ENCODE measurements around the gene BCHE.

BCHE gene

DNA sequence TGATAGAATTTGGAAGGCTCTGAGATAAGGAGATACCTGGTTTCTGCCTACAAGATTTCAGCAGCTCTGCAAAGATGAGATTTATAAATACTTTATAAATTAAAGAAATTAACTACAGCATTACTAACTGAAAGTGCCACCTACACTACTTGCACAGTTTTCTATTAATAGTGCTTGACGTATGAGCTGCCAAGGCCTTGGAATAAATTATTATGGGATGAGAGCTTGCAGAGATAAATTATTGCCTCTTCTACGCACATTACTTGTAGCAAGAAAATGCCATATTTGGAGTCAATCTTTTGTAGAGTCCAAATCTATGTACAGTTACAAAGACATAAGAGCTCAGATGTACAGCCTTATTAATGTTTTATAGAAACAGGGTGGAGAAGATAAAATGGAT lies 89.1 kb downstream of the BCHE start:
- no peak for DNase-seq

- DNase-seq = no peak
Observed at GRCh38 chr3:165746874-165747273, 90.3 kb downstream of the BCHE start.

GRCh38 chr3:165744025-165744424 lies 93.2 kb downstream of the BCHE start:
- no peak for DNase-seq

DNA sequence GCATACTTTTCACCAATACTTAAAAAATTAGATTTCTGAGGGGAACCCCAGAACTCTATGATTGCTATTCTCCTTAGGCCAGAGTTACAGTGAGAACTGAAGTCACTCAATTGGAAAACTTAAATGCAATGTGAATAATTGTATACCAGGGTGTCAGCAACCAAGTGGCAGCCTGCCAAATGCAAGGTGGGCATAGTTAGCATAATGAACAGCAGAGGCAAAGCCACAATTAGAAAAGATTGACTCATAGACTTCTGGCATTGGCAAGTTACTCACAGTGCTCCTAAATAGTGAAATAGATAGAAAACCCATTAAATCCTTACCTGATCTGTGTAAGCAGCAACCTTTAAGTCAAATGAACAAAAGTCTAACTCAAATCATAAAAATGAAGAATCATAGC lies 94.9 kb downstream of the BCHE start:
- no peak for DNase-seq

DNA sequence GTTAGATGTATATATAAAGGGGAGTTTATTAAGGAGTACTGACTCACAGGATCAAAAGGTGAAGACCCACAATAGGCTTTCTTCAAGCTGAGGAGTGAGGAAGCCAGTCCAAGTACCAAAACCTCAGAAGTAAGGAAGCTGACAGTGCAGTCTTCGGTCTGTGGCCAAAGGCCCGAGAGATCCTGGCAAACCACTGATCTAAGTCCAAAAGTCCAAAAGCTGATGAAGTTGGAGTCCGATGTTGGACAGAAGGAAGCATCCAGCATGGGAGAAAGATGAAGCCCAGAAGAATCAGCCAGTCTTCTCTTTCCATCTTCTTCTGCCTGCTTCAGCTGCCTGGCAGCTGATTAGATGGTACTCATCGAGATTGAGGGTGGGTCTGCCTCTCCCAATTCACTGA lies 107.5 kb downstream of the BCHE start:
- DNase-seq = no peak

DNA sequence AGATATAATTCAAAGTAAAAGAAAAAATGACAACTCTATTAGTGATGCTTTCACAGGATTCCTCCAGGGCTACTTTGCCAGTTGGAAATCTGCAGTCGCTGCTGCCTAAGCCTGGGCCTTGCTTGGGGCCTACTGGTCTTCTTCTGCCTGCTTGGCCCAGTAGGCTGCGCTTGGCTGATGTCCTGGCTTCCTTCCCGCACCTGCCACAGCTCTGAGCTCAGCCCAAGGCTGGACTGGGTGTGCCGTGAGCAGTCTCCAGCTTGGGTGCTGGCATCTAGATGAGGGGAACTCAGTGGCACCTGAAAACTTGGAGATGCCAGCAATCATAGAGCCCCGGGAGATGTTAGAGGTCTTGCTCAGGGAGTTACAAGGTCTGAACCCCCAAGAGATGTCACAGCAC lies 108.3 kb downstream of the BCHE start:
- DNase-seq = no peak

- DNase-seq = no peak
Observed at GRCh38 chr3:165725296-165725695, 111.9 kb downstream of the BCHE start.
